ENCODE measurements around the gene DENND5B. TPM values are rescaled to one million over a fixed set of nuclear protein-coding genes. Genes with fewer than 3 reads are reported as not detected.

The DENND5B gene
- total RNA-seq, 1 experiment from 2014 or later: 9.2 TPM

- no TSS peak for BruUV-seq (replicated peaks)
- Histone ChIP-seq H3K4me3 (no peak overlapping the region), H3K36me3 (ENCODE audit: low read depth) (no peaks in the 10 kb centered on the region), H3K4me1 (replicated peaks; ENCODE audit: insufficient read depth) (no peaks in the 10 kb centered on the region), H3K27ac (no peak overlapping the region), H3K9me3 (ENCODE audit: insufficient read depth, low read depth) (no peaks in the 10 kb centered on the region), H3K4me2 (no peak overlapping the region), H4K20me1 (ENCODE audit: insufficient read depth) (no peaks in the 10 kb centered on the region), H3K9me2 (ENCODE audit: insufficient read depth) (no peaks in the 10 kb centered on the region; the same call in 1 of the 2 replicates), H2AFZ (no peak overlapping the region), H3K27me3 (ENCODE audit: insufficient read depth, low read depth) (no peaks in the 10 kb centered on the region), H3K79me2 (ENCODE audit: low read depth) (no peaks in the 10 kb centered on the region), H3F3A (ENCODE audit: insufficient read depth, low read depth) (no peaks in the 10 kb centered on the region)
- CTCF ChIA-PET: no interaction called here
- no peak for DNase-seq
- no peak for TF ChIP-seq EZH2 (IDR thresholded peaks at IDR 0.05; ENCODE audit: low read depth)
- TF ChIP-seq, protein P1, sequence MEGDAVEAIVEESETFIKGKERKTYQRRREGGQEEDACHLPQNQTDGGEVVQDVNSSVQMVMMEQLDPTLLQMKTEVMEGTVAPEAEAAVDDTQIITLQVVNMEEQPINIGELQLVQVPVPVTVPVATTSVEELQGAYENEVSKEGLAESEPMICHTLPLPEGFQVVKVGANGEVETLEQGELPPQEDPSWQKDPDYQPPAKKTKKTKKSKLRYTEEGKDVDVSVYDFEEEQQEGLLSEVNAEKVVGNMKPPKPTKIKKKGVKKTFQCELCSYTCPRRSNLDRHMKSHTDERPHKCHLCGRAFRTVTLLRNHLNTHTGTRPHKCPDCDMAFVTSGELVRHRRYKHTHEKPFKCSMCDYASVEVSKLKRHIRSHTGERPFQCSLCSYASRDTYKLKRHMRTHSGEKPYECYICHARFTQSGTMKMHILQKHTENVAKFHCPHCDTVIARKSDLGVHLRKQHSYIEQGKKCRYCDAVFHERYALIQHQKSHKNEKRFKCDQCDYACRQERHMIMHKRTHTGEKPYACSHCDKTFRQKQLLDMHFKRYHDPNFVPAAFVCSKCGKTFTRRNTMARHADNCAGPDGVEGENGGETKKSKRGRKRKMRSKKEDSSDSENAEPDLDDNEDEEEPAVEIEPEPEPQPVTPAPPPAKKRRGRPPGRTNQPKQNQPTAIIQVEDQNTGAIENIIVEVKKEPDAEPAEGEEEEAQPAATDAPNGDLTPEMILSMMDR (conservative IDR thresholded peaks at IDR 0.05): no peak
- intact Hi-C loops (cut with micrococcal nuclease; ENCODE audit: unreplicated experiment): no loop called here
- POLR2A ChIA-PET (ENCODE audit: unreplicated experiment): no interaction called here
Observed at GRCh38 chr12:31566547-31566946, 24.4 kb downstream of the DENND5B start.

GRCh38 chr12:31562594-31563328, 28.2 kb downstream of the DENND5B start:
- CTCF ChIA-PET: no interaction called here
- TF ChIP-seq, protein P1 (conservative IDR thresholded peaks at IDR 0.05): no peak
- TF ChIP-seq EZH2 (IDR thresholded peaks at IDR 0.05; ENCODE audit: low read depth): no peak
- H3K27me3 ChIP-seq (ENCODE audit: insufficient read depth, low read depth): no peaks in the 10 kb centered on the region

GRCh38 chr12:31560516-31560915, 30.4 kb downstream of the DENND5B start:
- DNase-seq: no peak
- no peaks in the 10 kb centered on the region for H3K36me3 ChIP-seq (ENCODE audit: low read depth)
- BruUV-seq (replicated peaks): no TSS peak
- no peaks in the 10 kb centered on the region for H3K9me3 ChIP-seq (ENCODE audit: insufficient read depth, low read depth)
- no peaks in the 10 kb centered on the region for H3K27me3 ChIP-seq (ENCODE audit: insufficient read depth, low read depth)
- ChIA-PET POLR2A (ENCODE audit: unreplicated experiment) (interaction anchor here (0.5 kb wide), 1 partner anchor 21 kb away, joined by 14 read pairs; no protein-coding TSS in a partner anchor), CTCF (no interaction called here)
- H4K20me1 ChIP-seq (ENCODE audit: insufficient read depth): no peaks in the 10 kb centered on the region
- no peak overlapping the region for H3K4me2 ChIP-seq
- no peaks in the 10 kb centered on the region for H3F3A ChIP-seq (ENCODE audit: insufficient read depth, low read depth)
- TF ChIP-seq, protein P1 (conservative IDR thresholded peaks at IDR 0.05): no peak
- TF ChIP-seq EZH2 (IDR thresholded peaks at IDR 0.05; ENCODE audit: low read depth): no peak
- intact Hi-C loops (cut with micrococcal nuclease; ENCODE audit: unreplicated experiment): no loop called here
- H3K79me2 ChIP-seq (ENCODE audit: low read depth): no peaks in the 10 kb centered on the region
- no peak overlapping the region for H3K27ac ChIP-seq
- H3K4me3 ChIP-seq: no peak overlapping the region
- H3K4me1 ChIP-seq (replicated peaks; ENCODE audit: insufficient read depth): no peaks in the 10 kb centered on the region
- no peaks in the 10 kb centered on the region; the same call in 1 of the 2 replicates for H3K9me2 ChIP-seq (ENCODE audit: insufficient read depth)
- no peak overlapping the region for H2AFZ ChIP-seq

More at GRCh38 chr12:31562594-31563328, 28.2 kb downstream of the DENND5B start:
- Histone ChIP-seq H3K36me3 (ENCODE audit: low read depth) (no peaks in the 10 kb centered on the region), H3K4me1 (replicated peaks; ENCODE audit: insufficient read depth) (no peaks in the 10 kb centered on the region), H2AFZ (no peak overlapping the region), H3K27ac (no peak overlapping the region), H3K4me3 (no peak overlapping the region), H3K79me2 (ENCODE audit: low read depth) (no peaks in the 10 kb centered on the region), H3F3A (ENCODE audit: insufficient read depth, low read depth) (no peaks in the 10 kb centered on the region), H3K9me3 (ENCODE audit: insufficient read depth, low read depth) (no peaks in the 10 kb centered on the region), H4K20me1 (ENCODE audit: insufficient read depth) (no peaks in the 10 kb centered on the region), H3K9me2 (ENCODE audit: insufficient read depth) (no peaks in the 10 kb centered on the region; the same call in 1 of the 2 replicates), H3K4me2 (no peak overlapping the region)
- intact Hi-C loops (cut with micrococcal nuclease; ENCODE audit: unreplicated experiment): no loop called here
- no peak for DNase-seq
- POLR2A ChIA-PET (ENCODE audit: unreplicated experiment): no interaction called here
- no TSS peak for BruUV-seq (replicated peaks)
